HL-60 (cell line): Measurements from ENCODE around the gene BAIAP2L1.

ENCODE experiments used
- DNase-seq, 2 experiments: peaks; one replicate each; pipeline ENCODE4 v3.0.0-alpha.2; 2010 to 2020; ENCODE audit warnings: low read depth in 1 of 2, low spot score in 1 of 2
- H3K27ac ChIP-seq: fragments of 250-450 bp; sonication (Bioruptor Pico); replicated peaks from 2 replicates; pipeline ENCODE4 v1.5.1; 2020; ENCODE audit warnings: mild to moderate bottlenecking, moderate library complexity
- H3K27me3 ChIP-seq: fragments of 250-450 bp; sonication (Bioruptor Pico); 2 replicates; pipeline ENCODE4 v1.5.1; 2021; ENCODE audit warnings: mild to moderate bottlenecking, moderate library complexity; ENCODE audit not compliant: insufficient read depth, poor library complexity, severe bottlenecking
- H3K4me3 ChIP-seq: replicated peaks from 2 replicates; pipeline ENCODE4 v1.5.1; 2011; ENCODE audit warnings: mild to moderate bottlenecking, control low read depth, low read length; ENCODE audit not compliant: insufficient read depth
- CTCF ChIP-seq: IDR thresholded peaks from one replicate; pipeline ENCODE4 v1.5.1; 2011; ENCODE audit warnings: low read length, control low read depth, inconsistent platforms; ENCODE audit not compliant: insufficient read depth
- GABPA ChIP-seq: IDR thresholded peaks from 2 replicates; pipeline ENCODE4 v1.6.1; 2012; ENCODE audit warnings: low read depth
- POLR2AphosphoS5 ChIP-seq: IDR thresholded peaks from 2 replicates; pipeline ENCODE4 v1.6.1; 2012; ENCODE audit warnings: low read depth
- REST ChIP-seq: IDR thresholded peaks from 2 replicates; pipeline ENCODE4 v1.6.1; 2012; ENCODE audit warnings: low read depth; ENCODE audit not compliant: insufficient replicate concordance
- SPI1 ChIP-seq: IDR thresholded peaks from 2 replicates; pipeline ENCODE4 v1.6.1; 2012; ENCODE audit warnings: low read depth, mild to moderate bottlenecking, borderline replicate concordance

Gene BAIAP2L1

DNA sequence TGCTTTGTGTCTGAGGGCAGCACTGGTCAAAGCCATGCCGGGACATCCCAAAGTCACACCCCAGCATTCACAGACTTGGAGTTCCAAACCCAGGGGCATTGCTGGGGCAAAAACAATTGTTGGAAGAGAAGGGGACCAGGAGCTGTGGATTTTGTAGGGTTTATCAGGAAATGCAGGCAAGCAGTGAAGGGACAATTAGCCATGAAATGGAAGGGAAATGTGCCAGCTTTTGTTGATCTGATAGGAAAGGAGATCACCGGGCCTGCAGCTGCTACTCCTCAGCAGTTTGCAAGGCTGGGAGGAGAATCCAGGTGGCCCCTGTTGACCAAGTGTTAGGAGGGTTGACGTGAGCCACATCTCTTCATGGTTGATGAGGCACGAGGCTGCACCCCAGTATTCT is 122.0 kb downstream of the BAIAP2L1 start:
- Histone ChIP-seq H3K27ac (no peak overlapping the region), H3K27me3 (no peaks in the 10 kb centered on the region), H3K4me3 (no peak overlapping the region)
- no peak for TF ChIP-seq REST
- TF ChIP-seq CTCF, result no peak
- TF ChIP-seq SPI1, result no peak
- no peak for DNase-seq

DNA sequence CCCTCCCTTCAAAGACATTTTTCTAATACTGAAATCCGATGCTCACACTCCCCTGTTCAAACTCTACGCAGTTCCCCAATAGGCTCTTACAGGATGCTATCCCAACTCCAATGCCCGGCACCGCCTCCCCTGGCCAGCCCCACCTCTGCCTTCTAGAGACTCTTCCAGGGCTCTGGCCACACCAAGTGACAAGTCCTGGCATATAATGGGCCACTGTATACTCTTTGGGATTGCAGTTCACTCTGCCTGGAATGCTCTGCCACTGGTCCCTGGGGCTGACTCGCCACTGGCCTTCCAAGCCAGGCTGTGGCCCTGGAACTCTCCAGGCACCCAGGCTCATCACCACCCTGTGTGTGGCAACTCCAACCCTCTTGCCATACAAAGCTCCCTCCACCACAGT is 122.5 kb downstream of the BAIAP2L1 start:
- TF ChIP-seq REST (no peak), POLR2AphosphoS5 (no peak), GABPA (no peak), CTCF (no peak), SPI1 (no peak)
- no peak overlapping the region for H3K27ac ChIP-seq
- no peaks in the 10 kb centered on the region for H3K27me3 ChIP-seq
- no peak for DNase-seq
- no peak overlapping the region for H3K4me3 ChIP-seq

DNA sequence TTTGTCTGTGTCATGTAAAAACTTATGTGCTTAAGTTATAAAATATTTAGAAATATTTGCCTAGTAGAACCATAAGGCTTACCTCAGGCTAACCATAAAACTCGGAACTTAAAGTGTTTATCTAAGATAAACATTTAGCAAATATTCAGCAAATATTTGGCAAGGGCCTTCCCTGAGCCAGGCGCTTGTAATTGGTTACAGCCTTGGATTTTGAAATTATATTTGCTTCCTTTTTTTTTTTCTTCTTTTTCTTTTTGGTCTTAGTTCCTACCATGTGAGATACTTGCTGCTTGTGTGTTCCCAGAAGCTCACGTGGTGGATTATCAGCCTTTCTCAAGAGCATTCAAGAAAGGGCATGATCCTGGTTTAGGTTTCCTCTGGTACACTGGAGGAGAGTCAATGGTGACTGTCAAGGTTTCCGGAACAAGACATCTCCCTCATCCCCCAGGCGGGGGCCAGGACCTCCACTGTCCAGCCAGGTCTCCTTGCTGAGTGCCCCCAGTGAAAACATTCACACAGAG is 124.6 kb downstream of the BAIAP2L1 start:
- H3K27ac ChIP-seq, result peak overlapping the region; percentile 58
- H3K4me3 ChIP-seq, result no peak overlapping the region
- no peaks in the 10 kb centered on the region for H3K27me3 ChIP-seq
- peak in 1 of 2 experiments; percentile 71 for DNase-seq
- no peak for TF ChIP-seq REST

DNA sequence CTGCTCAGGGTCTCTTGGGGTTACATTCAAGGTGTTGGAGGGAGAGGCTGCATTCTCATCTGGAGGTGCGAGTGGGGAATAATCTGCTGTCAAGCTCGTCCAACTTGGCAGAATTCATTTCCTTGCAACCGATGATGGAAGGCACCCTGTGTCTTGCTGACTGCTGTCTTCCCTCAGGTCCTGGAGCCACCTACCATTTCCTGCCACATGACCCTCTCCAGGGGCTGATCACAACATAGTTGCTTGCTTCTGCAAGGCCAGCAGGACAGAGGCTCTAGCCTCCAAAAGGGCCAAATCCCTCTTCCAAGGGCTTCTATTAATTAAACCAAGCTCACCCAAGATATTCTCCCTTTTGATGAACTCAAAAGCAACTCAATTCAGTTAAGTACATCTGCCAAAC is 133.6 kb downstream of the BAIAP2L1 start:
- H3K4me3 ChIP-seq, result no peak overlapping the region
- H3K27me3 ChIP-seq, result no peaks in the 10 kb centered on the region
- H3K27ac ChIP-seq, result no peak overlapping the region
- no peak for DNase-seq
- TF ChIP-seq REST (no peak), SPI1 (no peak), POLR2AphosphoS5 (no peak), CTCF (no peak), GABPA (no peak)
